Gastroesophageal sphincter (tissue), 4 donors: Measurements from ENCODE around the gene KCNK7. TPM values are rescaled to one million over a fixed set of nuclear protein-coding genes. Genes with fewer than 3 reads are reported as not detected.

Experiments
- ATAC-seq: fragments of 150-250 bp; one replicate; pipeline ENCODE4 v1.9.1; 2016; ENCODE audit warnings: mild to moderate bottlenecking, moderate library complexity
- H3K27ac ChIP-seq, 4 donors: fragments of 200-600 bp; sonication (generic) in 3 of 4; 1 replicate in 3 of 4; 2 replicates in 1 of 4; pipeline ENCODE4 v1.5.1; 2016 to 2019
- H3K27me3 ChIP-seq: fragments of 200-600 bp; sonication (generic); one replicate; pipeline ENCODE4 v1.5.1; 2019
- H3K36me3 ChIP-seq, 2 donors: fragments of 200-600 bp; sonication (generic); one replicate each; pipeline ENCODE4 v1.5.1; 2019; ENCODE audit warnings: control low read depth in 1 of 2
- H3K4me1 ChIP-seq, 3 donors: fragments of 200-600 bp; sonication (generic); 1 replicate in 2 of 3; 2 replicates in 1 of 3; pipeline ENCODE4 v1.5.1; 2016 to 2019; ENCODE audit warnings: control low read depth in 2 of 3
- H3K4me3 ChIP-seq, 2 donors: fragments of 200-600 bp; sonication (generic); one replicate each; pipeline ENCODE4 v1.5.1; 2019; ENCODE audit warnings: mild to moderate bottlenecking in 1 of 2, moderate library complexity in 1 of 2
- H3K9me3 ChIP-seq, 3 donors: fragments of 200-600 bp; sonication (generic); one replicate each; pipeline ENCODE4 v1.5.1; 2017 to 2019; ENCODE audit warnings: control low read depth in 2 of 3
- CTCF ChIP-seq, 4 experiments: fragments of 200-600 bp in 2 of 4; fragments of 450-650 bp in 2 of 4; sonication (generic) in 1 of 4; IDR thresholded peaks; one replicate each; pipeline ENCODE4 v1.5.1; 2017 to 2019; ENCODE audit warnings: antibody characterized with exemption in 4 of 4, mild to moderate bottlenecking in 2 of 4, moderate library complexity in 2 of 4
- EP300 ChIP-seq: sonication (generic); formaldehyde crosslinking; IDR thresholded peaks from one replicate; pipeline ENCODE4 v1.6.1; 2017; ENCODE audit warnings: antibody characterized with exemption, mild to moderate bottlenecking
- POLR2A ChIP-seq, 2 donors: fragments of 450-650 bp; IDR thresholded peaks; one replicate each; pipeline ENCODE4 v1.6.1; 2017; ENCODE audit warnings: antibody characterized with exemption in 2 of 2, mild to moderate bottlenecking in 2 of 2, moderate library complexity in 1 of 2
- POLR2AphosphoS5 ChIP-seq: sonication (generic); formaldehyde crosslinking; IDR thresholded peaks from one replicate; pipeline ENCODE4 v1.6.1; 2017; ENCODE audit warnings: antibody characterized with exemption
- WGBS, 2 donors: methylation state at CpG; one replicate each; pipeline ENCODE4 v1.1.5; 2018; ENCODE audit warnings: low coverage in 1 of 2; 5-methylcytosine and 5-hydroxymethylcytosine counted together
- total RNA-seq, 4 donors: library from RNA; depleted of rRNA; stranded (reverse); fragments of >200 nt; gene quantifications; one replicate each; pipeline ENCODE4 v1.1.0, GENCODE V29; 2016

KCNK7 gene
- total RNA-seq, 4 donors from 2014 or later: 0.40 to 1.5 (median 0.93) TPM; not detected in 1

GRCh38 chr11:65559535-65559934 lies 36.1 kb downstream of the KCNK7 start:
- Histone ChIP-seq H3K4me1 (peaks cover 0 to 62% (median 49%) of the 10 kb centered on the region in 3 donors), H3K9me3 (no peaks in the 10 kb centered on the region), H3K27me3 (no peaks in the 10 kb centered on the region), H3K27ac (peak overlapping the region; percentile 90 to 100 (median 98)), H3K36me3 (no peaks in the 10 kb centered on the region), H3K4me3 (no peak overlapping the region)
- no peak for ATAC-seq
- 17% methylated on average over 2 of the region's 5 CpGs; no CpG with 5 or more reads in 1 of the 2 donors for WGBS, 2 donors
- TF ChIP-seq POLR2AphosphoS5: no peak
- TF ChIP-seq CTCF (IDR thresholded peaks at IDR 0.05): no peak
- TF ChIP-seq POLR2A (IDR thresholded peaks at IDR 0.05): no peak
- no peak for TF ChIP-seq EP300

- no CpG with 5 or more reads among the region's 19 CpGs for WGBS, 2 donors
- Histone ChIP-seq H3K27ac (peak overlapping the region; percentile 90 to 100 (median 98)), H3K4me3 (peak overlapping the region; percentile 59 to 79), H3K36me3 (peaks cover 0 to 2% of the 10 kb centered on the region in 2 donors), H3K9me3 (no peaks in the 10 kb centered on the region), H3K27me3 (no peaks in the 10 kb centered on the region), H3K4me1 (peaks cover 0 to 67% (median 52%) of the 10 kb centered on the region in 3 donors)
- TF ChIP-seq POLR2A (IDR thresholded peaks at IDR 0.05): no peak
- no peak for TF ChIP-seq EP300
- TF ChIP-seq POLR2AphosphoS5: peak; percentile 52
- TF ChIP-seq CTCF (IDR thresholded peaks at IDR 0.05): peak in 1 of 4 experiments; percentile 48
- peak; percentile 64 for ATAC-seq
Measured at GRCh38 chr11:65558930-65559509, 36.6 kb downstream of the KCNK7 start.

- H3K4me3 ChIP-seq: peak within 1 kb of the TSS; percentile 59 to 79
- TF ChIP-seq EP300: no peak
- TF ChIP-seq CTCF (IDR thresholded peaks at IDR 0.05): peak in 1 of 4 experiments; percentile 36
- TF ChIP-seq POLR2A (IDR thresholded peaks at IDR 0.05): peak; percentile 7 to 15
- peak; percentile 85 for TF ChIP-seq POLR2AphosphoS5
- WGBS, 2 donors: 0% methylated on average over 4 of the region's 79 CpGs; no CpG with 5 or more reads in 1 of the 2 donors
- no peaks in the 10 kb centered on the region for H3K9me3 ChIP-seq
- peak within 1 kb of the TSS; percentile 90 to 100 (median 98) for H3K27ac ChIP-seq
- no peaks in the 10 kb centered on the region for H3K27me3 ChIP-seq
- peak; percentile 88 for ATAC-seq
- H3K4me1 ChIP-seq: peaks cover 0 to 74% (median 59%) of the 10 kb centered on the region in 3 donors
- H3K36me3 ChIP-seq: peaks cover 0 to 10% of the 10 kb centered on the region in 2 donors
Measured at GRCh38 chr11:65558002-65558929, 37.3 kb downstream of the KCNK7 start, which contains the start of gene LTBP3. LTBP3 (minus strand) TSS chr11:65558359; CDS start chr11:65557959, 400 bp downstream.

- H3K4me1 ChIP-seq: peaks cover 0 to 82% (median 59%) of the 10 kb centered on the region in 3 donors
- 0% methylated on average over 1 to 2 of the region's 47 CpGs for WGBS, 2 donors
Measured at GRCh38 chr11:65557280-65558001, 38.2 kb downstream of the KCNK7 start.

More at GRCh38 chr11:65557280-65558001, 38.2 kb downstream of the KCNK7 start:
- ATAC-seq: no peak
- no peaks in the 10 kb centered on the region for H3K27me3 ChIP-seq
- peaks cover 0 to 18% of the 10 kb centered on the region in 2 donors for H3K36me3 ChIP-seq
- peak overlapping the region; percentile 90 to 100 (median 98) for H3K27ac ChIP-seq
- TF ChIP-seq POLR2AphosphoS5 (peak; percentile 78), POLR2A (IDR thresholded peaks at IDR 0.05) (no peak), EP300 (no peak), CTCF (IDR thresholded peaks at IDR 0.05) (no peak)
- H3K9me3 ChIP-seq: no peaks in the 10 kb centered on the region
- H3K4me3 ChIP-seq: peak overlapping the region; percentile 59 to 79
